ENCODE data around the gene UNC13C. TPM values are rescaled to one million over a fixed set of nuclear protein-coding genes. Genes with fewer than 3 reads are reported as not detected.

Gene UNC13C
- total RNA-seq, 1 donor from 2014 or later, result not detected

GRCh38 chr15:54083991-54084390, 105.8 kb downstream of the UNC13C start:
- TF ChIP-seq CTCF (IDR thresholded peaks at IDR 0.05), result no peak
- no peak for DNase-seq
- ChIA-PET CTCF (interaction anchor here (1.8 kb wide), 1 partner anchor 1356 kb away, joined by 6 read pairs; no protein-coding TSS in a partner anchor), POLR2A (no interaction called here)
- no peaks in the 10 kb centered on the region for H3K4me1 Mint-ChIP-seq
- no peak overlapping the region for H3K27ac Mint-ChIP-seq
- no peaks in the 10 kb centered on the region for H3K36me3 Mint-ChIP-seq (ENCODE audit: low read depth)
- no peak for ATAC-seq (ENCODE audit: low read depth)
- H3K9me3 Mint-ChIP-seq, result no peaks in the 10 kb centered on the region
- no peak overlapping the region for H3K4me3 Mint-ChIP-seq
- intact Hi-C loops (cut with micrococcal nuclease), result loop anchor here (5.0 kb wide), 3 partner anchors 1023 to 1353 kb away; no protein-coding TSS in a partner anchor
- no peaks in the 10 kb centered on the region for H3K27me3 Mint-ChIP-seq

GRCh38 chr15:54088837-54089236, 110.6 kb downstream of the UNC13C start:
- H3K9me3 Mint-ChIP-seq, result no peaks in the 10 kb centered on the region

GRCh38 chr15:54089776-54090175, 111.5 kb downstream of the UNC13C start:
- no peak overlapping the region for H3K27ac Mint-ChIP-seq

More at GRCh38 chr15:54088837-54089236, 110.6 kb downstream of the UNC13C start:
- H3K4me1 Mint-ChIP-seq, result no peaks in the 10 kb centered on the region
- intact Hi-C loops (cut with micrococcal nuclease), result no loop called here
- ChIA-PET CTCF (no interaction called here), POLR2A (no interaction called here)
- no peaks in the 10 kb centered on the region for H3K27me3 Mint-ChIP-seq
- no peak for DNase-seq
- ATAC-seq (ENCODE audit: low read depth), result no peak
- no peak overlapping the region for H3K27ac Mint-ChIP-seq
- no peak overlapping the region for H3K4me3 Mint-ChIP-seq
- H3K36me3 Mint-ChIP-seq (ENCODE audit: low read depth), result no peaks in the 10 kb centered on the region
- TF ChIP-seq CTCF (IDR thresholded peaks at IDR 0.05), result no peak

GRCh38 chr15:54091651-54092050, 113.4 kb downstream of the UNC13C start:
- no peaks in the 10 kb centered on the region for H3K9me3 Mint-ChIP-seq
- ATAC-seq (ENCODE audit: low read depth) (no peak), DNase-seq (no peak)
- ChIA-PET POLR2A (no interaction called here), CTCF (no interaction called here)
- H3K4me1 Mint-ChIP-seq, result no peaks in the 10 kb centered on the region
- no peak overlapping the region for H3K4me3 Mint-ChIP-seq
- intact Hi-C loops (cut with micrococcal nuclease), result no loop called here
- no peak overlapping the region for H3K27ac Mint-ChIP-seq
- no peaks in the 10 kb centered on the region for H3K36me3 Mint-ChIP-seq (ENCODE audit: low read depth)
- no peak for TF ChIP-seq CTCF (IDR thresholded peaks at IDR 0.05)
- H3K27me3 Mint-ChIP-seq, result no peaks in the 10 kb centered on the region

More at GRCh38 chr15:54089776-54090175, 111.5 kb downstream of the UNC13C start:
- intact Hi-C loops (cut with micrococcal nuclease), result no loop called here
- no peak for ATAC-seq (ENCODE audit: low read depth)
- DNase-seq, result no peak
- no peak for TF ChIP-seq CTCF (IDR thresholded peaks at IDR 0.05)
- POLR2A ChIA-PET, result no interaction called here
- CTCF ChIA-PET, result no interaction called here
- no peak overlapping the region for H3K4me3 Mint-ChIP-seq
- H3K9me3 Mint-ChIP-seq, result no peaks in the 10 kb centered on the region
- H3K4me1 Mint-ChIP-seq, result no peaks in the 10 kb centered on the region
- H3K27me3 Mint-ChIP-seq, result no peaks in the 10 kb centered on the region
- no peaks in the 10 kb centered on the region for H3K36me3 Mint-ChIP-seq (ENCODE audit: low read depth)

- Mint-ChIP-seq H3K4me3 (no peak overlapping the region), H3K27ac (no peak overlapping the region), H3K9me3 (no peaks in the 10 kb centered on the region), H3K36me3 (ENCODE audit: low read depth) (no peaks in the 10 kb centered on the region), H3K27me3 (no peaks in the 10 kb centered on the region), H3K4me1 (no peaks in the 10 kb centered on the region)
- intact Hi-C loops (cut with micrococcal nuclease), result no loop called here
- DNase-seq (no peak), ATAC-seq (ENCODE audit: low read depth) (no peak)
- CTCF ChIA-PET, result no interaction called here
- no peak for TF ChIP-seq CTCF (IDR thresholded peaks at IDR 0.05)
- POLR2A ChIA-PET, result no interaction called here
Observed at GRCh38 chr15:54094661-54095060, 116.4 kb downstream of the UNC13C start.

Data from activated B cell treated with CpG ODN at 0.5 μM for 24 hours (primary cell).